HuH-7.5 (cell line): ENCODE results near the gene CFAP91.
A peak's percentile ranks its signal among the peaks of the same experiment; 100 is the strongest.

Experiments used
- DNase-seq: peaks from one replicate; pipeline ENCODE4 v3.0.0; 2011; ENCODE audit warnings: low spot score

CFAP91 gene

GRCh38 chr3:119702530-119703527, at the start of gene CFAP91:
CFAP91 (plus strand) TSS chr3:119703022; CDS start chr3:119703099, 77 bp downstream.
- DNase-seq = peak; percentile 44

- no peak for DNase-seq
Measured at GRCh38 chr3:119653876-119654275, 48.9 kb upstream of the CFAP91 start.

GRCh38 chr3:119657887-119658702, 44.7 kb upstream of the CFAP91 start:
- no peak for DNase-seq

GRCh38 chr3:119658994-119659393, 43.8 kb upstream of the CFAP91 start:
- DNase-seq = no peak

GRCh38 chr3:119659606-119660291, 43.1 kb upstream of the CFAP91 start:
- no peak for DNase-seq

GRCh38 chr3:119660474-119661440, 42.1 kb upstream of the CFAP91 start, which contains the start of gene POPDC2:
POPDC2 (minus strand) TSS chr3:119660589; CDS start chr3:119660423, 166 bp downstream.
- no peak for DNase-seq

- no peak for DNase-seq
Measured at GRCh38 chr3:119662604-119663373, 40.0 kb upstream of the CFAP91 start.

GRCh38 chr3:119663885-119664284, 38.9 kb upstream of the CFAP91 start:
- DNase-seq = no peak

- DNase-seq = no peak
Measured at GRCh38 chr3:119664370-119664769, 38.5 kb upstream of the CFAP91 start.

- no peak for DNase-seq
Measured at GRCh38 chr3:119664850-119665379, 37.9 kb upstream of the CFAP91 start.

GRCh38 chr3:119665954-119666559, 36.8 kb upstream of the CFAP91 start:
- DNase-seq = no peak

GRCh38 chr3:119669906-119670570, 32.8 kb upstream of the CFAP91 start:
- no peak for DNase-seq

- DNase-seq = no peak
Measured at GRCh38 chr3:119672776-119673175, 30.0 kb upstream of the CFAP91 start.

- DNase-seq = no peak
Measured at GRCh38 chr3:119673875-119674274, 28.9 kb upstream of the CFAP91 start.

GRCh38 chr3:119675188-119675874, 27.5 kb upstream of the CFAP91 start:
- DNase-seq = no peak

GRCh38 chr3:119676020-119676419, 26.8 kb upstream of the CFAP91 start:
- DNase-seq = no peak

GRCh38 chr3:119676771-119677640, 25.8 kb upstream of the CFAP91 start, which contains the start of gene COX17:
COX17 (minus strand) TSS chr3:119677406; CDS start chr3:119677310, 96 bp downstream.
- DNase-seq = peak; percentile 92
